Astrocyte of the spinal cord (primary cell): ENCODE measurements around the gene PLAA.
A peak's percentile ranks its signal among the peaks of the same experiment; 100 is the strongest.

Experiments
- DNase-seq: peaks from one replicate; pipeline ENCODE4 v3.0.0; 2011; ENCODE audit warnings: low read depth, low spot score
- H3K4me3 ChIP-seq: 2 replicates; pipeline ENCODE4 v1.5.1; 2011; ENCODE audit warnings: low read depth, mild to moderate bottlenecking, low read length, moderate library complexity
- in situ Hi-C: cut with HindIII; loops from 2 replicates; pipeline ENCODE4 v1.10.0; 2017; ENCODE audit warnings: low sequenced_read_pairs
- TF ChIP-seq, protein P1 (sequence below): IDR thresholded peaks from 2 replicates; pipeline ENCODE4 v1.5.1; 2012; ENCODE audit warnings: low read depth, mild to moderate bottlenecking, low read length, inconsistent platforms

Gene PLAA

DNA sequence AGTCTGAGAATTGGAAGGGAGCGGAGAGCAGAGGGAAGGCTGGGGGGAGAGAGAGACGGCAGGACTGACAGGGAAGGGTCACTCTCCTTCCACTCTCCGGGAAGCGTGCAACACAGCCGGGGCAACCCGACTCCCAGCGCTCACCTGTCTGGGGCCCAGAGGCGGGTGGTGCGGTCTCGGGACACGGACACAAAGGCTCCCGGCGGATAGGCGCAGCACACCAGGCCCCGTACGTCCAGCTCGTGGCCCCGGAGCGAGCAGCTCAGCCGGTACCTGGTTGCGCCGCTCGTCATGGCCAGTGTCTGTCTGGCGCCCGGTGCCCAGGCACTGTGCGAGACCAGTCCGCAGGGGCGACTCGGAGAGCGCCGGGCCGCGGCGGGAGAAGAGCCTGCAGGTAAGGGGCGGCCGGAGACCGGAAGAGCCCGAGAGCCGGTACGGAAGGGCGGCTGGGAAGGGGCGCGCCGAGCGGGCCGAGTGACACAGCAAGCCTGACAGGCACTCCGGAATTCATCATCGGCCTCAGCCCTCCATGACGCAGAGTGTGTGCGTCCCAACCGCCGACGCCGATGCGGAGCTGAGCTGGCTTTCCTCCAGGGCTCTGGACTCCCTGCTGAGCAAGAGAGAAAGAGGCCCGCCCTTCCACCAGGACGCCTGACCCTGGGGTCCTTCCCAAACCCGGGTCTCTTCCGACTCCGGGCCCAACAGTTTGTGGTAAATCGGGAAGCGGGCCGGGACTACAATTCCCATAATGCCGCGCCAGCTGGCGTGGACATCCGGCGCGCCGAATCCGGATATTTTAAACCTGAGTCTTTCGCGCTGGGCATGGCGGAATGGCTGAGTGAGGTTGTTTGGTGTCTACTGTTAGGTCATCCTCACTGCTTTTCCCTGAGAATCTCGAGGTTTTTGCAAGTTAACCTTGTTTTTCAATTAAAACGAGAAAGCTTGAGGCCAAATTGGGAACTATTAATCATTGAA is at the start of gene PLAA:
PLAA (minus strand) TSS at position 490 of the 975 bp plus-strand sequence; CDS start at position 293, 197 bp downstream.
- DNase-seq = peak; percentile 93
- in situ Hi-C loops = no loop called here
- peak within 1 kb of the TSS; percentile 88 for H3K4me3 ChIP-seq
- TF ChIP-seq, protein P1, sequence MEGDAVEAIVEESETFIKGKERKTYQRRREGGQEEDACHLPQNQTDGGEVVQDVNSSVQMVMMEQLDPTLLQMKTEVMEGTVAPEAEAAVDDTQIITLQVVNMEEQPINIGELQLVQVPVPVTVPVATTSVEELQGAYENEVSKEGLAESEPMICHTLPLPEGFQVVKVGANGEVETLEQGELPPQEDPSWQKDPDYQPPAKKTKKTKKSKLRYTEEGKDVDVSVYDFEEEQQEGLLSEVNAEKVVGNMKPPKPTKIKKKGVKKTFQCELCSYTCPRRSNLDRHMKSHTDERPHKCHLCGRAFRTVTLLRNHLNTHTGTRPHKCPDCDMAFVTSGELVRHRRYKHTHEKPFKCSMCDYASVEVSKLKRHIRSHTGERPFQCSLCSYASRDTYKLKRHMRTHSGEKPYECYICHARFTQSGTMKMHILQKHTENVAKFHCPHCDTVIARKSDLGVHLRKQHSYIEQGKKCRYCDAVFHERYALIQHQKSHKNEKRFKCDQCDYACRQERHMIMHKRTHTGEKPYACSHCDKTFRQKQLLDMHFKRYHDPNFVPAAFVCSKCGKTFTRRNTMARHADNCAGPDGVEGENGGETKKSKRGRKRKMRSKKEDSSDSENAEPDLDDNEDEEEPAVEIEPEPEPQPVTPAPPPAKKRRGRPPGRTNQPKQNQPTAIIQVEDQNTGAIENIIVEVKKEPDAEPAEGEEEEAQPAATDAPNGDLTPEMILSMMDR = no peak

DNA sequence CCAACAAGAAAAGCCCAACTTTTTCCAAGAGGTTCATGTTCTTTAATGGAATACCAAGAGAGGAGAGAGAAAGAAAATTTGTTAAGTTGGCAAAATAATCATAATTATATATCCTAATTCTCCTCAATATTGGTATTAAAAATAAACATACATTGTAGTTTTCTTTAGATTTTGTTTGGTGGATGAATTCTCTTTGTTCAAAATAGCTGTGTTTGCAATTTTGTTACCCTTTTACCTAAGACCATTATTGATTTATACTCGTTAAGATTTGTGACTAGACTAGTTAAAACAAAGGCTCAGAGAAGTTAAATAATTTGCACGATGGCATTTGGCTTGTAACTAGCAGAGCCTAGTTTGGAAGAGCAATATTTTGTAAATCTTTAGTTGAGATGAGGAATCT is 48.8 kb upstream of the PLAA start:
- TF ChIP-seq, protein P1 = no peak
- DNase-seq = no peak
- in situ Hi-C loops = no loop called here
- no peak overlapping the region for H3K4me3 ChIP-seq

DNA sequence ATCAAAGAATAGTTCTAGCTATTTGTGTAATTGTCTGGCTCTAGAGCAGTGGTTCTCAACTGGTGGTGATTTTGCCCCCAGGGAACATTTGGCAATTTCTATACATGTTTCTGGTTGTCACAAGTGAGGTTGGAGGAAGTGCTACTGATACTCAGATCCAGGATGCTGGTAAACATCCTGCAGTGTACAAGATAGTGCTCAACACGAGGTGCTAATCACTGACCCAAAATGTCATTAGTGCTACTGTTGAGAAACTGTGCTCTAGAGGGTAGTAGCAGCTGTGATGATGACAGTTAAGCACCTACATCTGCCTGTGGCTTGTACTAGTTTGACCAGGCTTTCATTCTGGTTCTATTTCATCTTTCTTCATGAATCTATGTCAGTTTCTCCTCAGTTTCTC is 36.3 kb upstream of the PLAA start:
- in situ Hi-C loops = no loop called here
- TF ChIP-seq, protein P1 = no peak
- no peak for DNase-seq
- H3K4me3 ChIP-seq = no peak overlapping the region

DNA sequence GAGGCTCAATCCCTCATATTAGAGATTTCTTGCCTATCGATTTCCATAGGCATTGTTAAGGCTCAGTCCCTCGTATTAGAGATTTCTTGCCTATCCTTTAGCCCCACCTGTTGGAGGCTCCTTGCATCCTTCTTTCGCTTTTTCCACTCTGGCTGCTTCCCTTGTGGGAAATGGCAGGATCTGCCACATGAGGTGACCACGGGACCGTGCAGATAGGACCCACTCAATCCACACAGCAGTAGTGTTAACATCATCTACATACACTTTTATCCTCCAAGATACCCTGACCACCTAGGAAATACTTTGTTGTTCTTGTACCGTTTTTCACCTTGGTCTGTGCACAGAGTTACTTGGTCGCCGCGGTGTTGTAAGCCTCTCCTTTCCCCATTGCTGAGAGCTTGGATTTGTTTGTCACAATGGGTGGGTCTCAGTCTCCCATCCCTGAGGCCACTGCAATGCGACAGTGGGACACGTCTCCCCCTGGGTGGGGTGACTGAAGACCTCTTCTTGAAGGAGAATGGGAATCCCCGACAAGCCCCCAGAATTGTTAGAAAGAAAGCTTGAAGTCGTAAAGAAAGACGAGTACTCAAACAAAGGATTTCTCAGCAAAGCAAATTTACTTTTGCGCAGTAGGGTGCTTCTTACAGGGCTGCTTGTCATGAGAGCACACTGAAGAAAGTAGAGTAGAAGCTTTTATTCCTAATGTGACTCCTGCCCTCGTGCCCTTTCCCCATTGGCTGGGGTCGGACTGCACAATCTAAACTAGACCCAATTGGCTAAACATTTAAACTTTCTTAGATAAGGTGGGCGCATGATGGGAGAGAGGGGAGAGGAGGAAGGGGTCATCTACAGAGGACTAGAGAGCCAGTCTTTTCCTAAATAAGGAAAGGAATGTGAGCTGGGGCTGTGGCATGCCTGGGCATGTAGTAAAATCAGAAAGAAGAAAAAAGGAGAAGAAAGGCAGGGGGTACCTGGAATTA is 29.0 kb upstream of the PLAA start:
- in situ Hi-C loops = no loop called here
- TF ChIP-seq, protein P1 = peak; percentile 52
- no peak overlapping the region for H3K4me3 ChIP-seq
- DNase-seq = peak; percentile 35

DNA sequence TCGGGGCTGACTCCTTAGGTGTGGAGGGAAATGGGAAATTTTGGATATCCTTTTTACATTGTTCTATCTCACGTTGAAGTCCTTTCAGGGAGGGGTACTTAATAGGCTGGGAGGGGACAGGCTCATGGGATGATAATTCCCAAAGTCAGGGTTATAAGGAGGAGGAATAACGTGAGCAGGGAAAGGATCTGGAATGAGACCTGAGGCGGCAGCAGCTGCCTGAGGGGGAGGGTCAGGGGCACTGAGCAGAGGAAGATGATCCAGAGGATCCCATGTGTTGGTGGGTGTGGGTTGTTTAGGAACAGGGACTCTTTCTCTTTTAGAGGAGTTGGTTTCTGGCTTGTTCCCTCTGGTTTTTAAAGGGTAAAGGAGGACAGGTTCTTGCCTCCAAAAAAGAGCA is 27.9 kb upstream of the PLAA start:
- no peak for DNase-seq
- TF ChIP-seq, protein P1 = no peak
- in situ Hi-C loops = no loop called here
- no peak overlapping the region for H3K4me3 ChIP-seq

DNA sequence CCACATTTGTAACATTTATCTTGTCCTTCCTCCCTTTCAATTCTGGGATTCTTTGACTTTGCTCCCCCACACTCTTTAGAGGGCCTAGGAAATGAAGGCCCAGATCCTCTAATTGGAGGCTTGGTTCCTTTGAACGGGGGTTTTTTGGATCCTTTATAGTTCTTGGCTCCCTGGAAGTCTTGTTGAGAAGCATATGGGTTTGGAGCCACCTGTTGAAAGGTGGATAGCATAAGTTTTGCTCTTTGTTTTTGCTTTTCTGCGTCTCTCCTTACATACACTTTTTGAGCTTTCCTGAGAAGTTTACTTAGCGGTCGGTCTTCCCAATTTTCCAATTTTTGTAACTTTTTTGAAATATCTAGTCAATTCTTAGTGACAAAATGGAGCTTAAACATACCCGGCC is 26.9 kb upstream of the PLAA start:
- in situ Hi-C loops = no loop called here
- no peak for DNase-seq
- H3K4me3 ChIP-seq = no peak overlapping the region
- TF ChIP-seq, protein P1 = no peak
